Pancreas (tissue), 10 donors: ENCODE data around the gene S1PR1. TPM values are rescaled to one million over a fixed set of nuclear protein-coding genes. Genes with fewer than 3 reads are reported as not detected.
"Not testable (repeated sequence)": the region's sequence is repeated elsewhere in the genome, so short reads cannot be mapped to it uniquely, and the experiment has no call there.

Experiments used
- ATAC-seq, 4 donors: fragments of 200-7000 bp; cut with Tn5 transposase; one replicate each; pipeline versions ENCODE4 v1.8.0 to v1.9.1; 2020; ENCODE audit warnings: mild to moderate bottlenecking in 4 of 4, moderate library complexity in 4 of 4
- DNase-seq, 6 donors: peaks; one replicate each; pipeline ENCODE4 v3.0.0-alpha.2; 2020
- FAIRE-seq: peaks from 2 replicates; lab custom pipeline; 2012; peaks lifted over from hg19 to GRCh38; lab: Jason Lieb, UNC
- H3K27ac ChIP-seq, 4 donors: fragments of 200-600 bp; sonication (generic); 1 replicate in 3 of 4; 2 replicates in 1 of 4; pipeline versions ENCODE4 v1.5.0 to v1.8.0; 2020
- H3K27me3 ChIP-seq, 4 donors: fragments of 200-600 bp; one replicate each; pipeline ENCODE4 v1.8.0; 2021
- H3K36me3 ChIP-seq, 3 donors: fragments of 200-600 bp; sonication (generic) in 1 of 3; one replicate each; pipeline versions ENCODE4 v1.5.0 to v1.8.0; 2020 to 2021
- H3K4me1 ChIP-seq, 3 donors: fragments of 200-600 bp; one replicate each; pipeline ENCODE4 v1.8.0; 2021
- H3K4me3 ChIP-seq, 4 donors: fragments of 200-600 bp; sonication (generic) in 2 of 4; one replicate each; pipeline versions ENCODE4 v1.5.0 to v1.8.0; 2020 to 2021
- H3K9me3 ChIP-seq, 4 donors: fragments of 200-600 bp; one replicate each; pipeline ENCODE4 v1.8.0; 2021
- WGBS, 2 donors: extraction: QIAGEN DNeasy Blood & Tissue Kit; methylation state at CpG; one replicate each; pipeline ENCODE4 v1.1.7; 2013; 5-methylcytosine and 5-hydroxymethylcytosine counted together
- intact Hi-C, 3 donors: fragments of 100-400 bp; cut with DNase I; formaldehyde crosslinking; loops; one replicate each; pipeline versions ENCODE4 v1.11.1 to v1.14.2; 2022
- polyA plus RNA-seq, 2 donors: library from polyadenylated mRNA; stranded (reverse); fragments of 200-250 nt; gene quantifications; one replicate each; pipeline ENCODE4 v1.2.3, GENCODE V29; 2013
- total RNA-seq, 6 donors: library from RNA; stranded (reverse); fragmentation: NEBNext Ultra II Directional in 4 of 6; extraction: Animal tissue kit (Norgen Biotek cat#: 25700) in 4 of 6; gene quantifications; one replicate each; pipeline versions ENCODE4 v1.2.1 to v1.2.4, GENCODE V29; 2021 to 2023
- TF ChIP-seq, protein P1 (sequence below), 4 donors: fragments of 200-600 bp; sonication (generic) in 3 of 4; IDR thresholded peaks; one replicate each; pipeline versions ENCODE4 v1.5.0 to v1.8.0; 2021; ENCODE audit warnings: antibody characterized with exemption in 4 of 4
- donor health status: healthy with polysubstance abuse.
- donor health status: DM: no; HTN: no; CAD: no; lungs with moderate emphysema.
- donor health status: DM: no; HTN: no; CAD: no.
- donor health status: control.
- donor health status: control.
- donor health status: Bipolar disorder and iron deficiency.
- donor health status: DM: yes; HTN: yes; CAD: no.
- donor health status: DM: no; HTN: no; CAD: no.
- donor health status: DM: no; HTN: no; CAD: no.
- donor health status: DM: yes; HTN: yes; CAD: no.

The S1PR1 gene
- total and polyA plus RNA-seq, 8 donors = 2.3 to 10.1 (median 5.7) TPM

DNA sequence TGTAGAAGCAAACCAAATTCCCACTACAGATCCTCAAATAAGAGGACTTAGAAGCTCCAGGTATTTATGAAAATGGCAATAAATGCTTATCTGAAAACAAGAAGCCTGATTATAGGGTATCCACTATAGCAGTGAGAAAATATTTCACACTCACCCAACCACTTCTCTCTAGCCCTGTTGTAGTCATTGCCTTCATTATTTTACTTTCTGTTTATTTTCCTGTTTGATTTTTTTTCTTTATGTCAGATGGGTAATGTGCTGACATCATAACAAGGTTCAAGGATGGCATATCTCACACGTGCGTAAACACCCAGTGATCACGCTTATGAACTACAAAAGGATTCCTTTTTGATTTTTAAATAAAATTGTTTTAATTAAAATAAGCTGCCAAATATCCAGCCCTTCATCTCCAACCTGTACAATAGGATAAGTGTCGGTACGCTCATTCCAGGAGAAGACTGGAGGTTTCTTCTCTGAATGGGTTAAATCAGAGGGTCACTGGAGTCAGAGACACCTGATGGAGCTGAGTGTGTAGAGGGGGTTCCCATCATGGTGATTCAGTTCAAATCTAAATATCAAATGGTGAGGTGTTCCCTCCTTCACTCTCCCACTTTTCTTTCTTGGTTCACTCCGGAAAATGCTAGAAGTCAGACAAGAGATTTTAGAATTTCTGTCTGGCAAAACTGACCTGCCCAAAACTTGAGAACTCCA lies 8.2 kb upstream of the S1PR1 start:
- FAIRE-seq = no peak
- 69 to 77% methylated on average over 6 of the region's 6 CpGs for WGBS, 2 donors

DNA sequence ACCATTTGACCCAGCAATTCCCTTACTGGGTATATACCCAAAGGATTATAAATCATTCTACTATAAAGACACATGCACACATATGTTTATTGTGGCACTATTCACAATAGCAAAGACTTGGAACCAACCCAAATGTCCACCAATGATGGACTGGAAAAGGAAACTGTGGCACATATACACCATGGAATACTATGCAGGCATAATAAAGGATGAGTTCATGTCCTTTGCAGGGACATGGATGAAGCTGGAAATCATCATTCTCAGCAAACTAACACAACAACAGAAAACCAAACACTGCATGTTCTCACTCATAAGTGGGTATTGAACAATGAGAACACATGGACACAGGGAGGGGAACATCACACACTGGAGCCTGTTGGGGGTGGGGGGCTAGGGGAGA lies 4.6 kb upstream of the S1PR1 start:
- intact Hi-C loops = loop anchor here in 1 of 3 donors (10.0 kb wide), 1 partner anchor 307 kb away; no protein-coding TSS in a partner anchor
- DNase-seq, H3K36me3 ChIP-seq, H3K9me3 ChIP-seq, ATAC-seq, FAIRE-seq, H3K4me1 ChIP-seq, H3K4me3 ChIP-seq, H3K27ac ChIP-seq: not testable (repeated sequence)
- H3K27me3 ChIP-seq = peaks cover 0 to 12% (median under 1%) of the 10 kb centered on the region in 4 donors

More for the DNA sequence above, 8.2 kb upstream of the S1PR1 start:
- Histone ChIP-seq H3K27ac (no peak overlapping the region), H3K4me1 (no peaks in the 10 kb centered on the region), H3K27me3 (peaks cover 0 to 6% (median 0%) of the 10 kb centered on the region in 4 donors), H3K4me3 (no peak overlapping the region), H3K9me3 (no peaks in the 10 kb centered on the region), H3K36me3 (no peaks in the 10 kb centered on the region)
- DNase-seq (no peak), ATAC-seq (no peak)
- intact Hi-C loops = no loop called here
- TF ChIP-seq, protein P1, sequence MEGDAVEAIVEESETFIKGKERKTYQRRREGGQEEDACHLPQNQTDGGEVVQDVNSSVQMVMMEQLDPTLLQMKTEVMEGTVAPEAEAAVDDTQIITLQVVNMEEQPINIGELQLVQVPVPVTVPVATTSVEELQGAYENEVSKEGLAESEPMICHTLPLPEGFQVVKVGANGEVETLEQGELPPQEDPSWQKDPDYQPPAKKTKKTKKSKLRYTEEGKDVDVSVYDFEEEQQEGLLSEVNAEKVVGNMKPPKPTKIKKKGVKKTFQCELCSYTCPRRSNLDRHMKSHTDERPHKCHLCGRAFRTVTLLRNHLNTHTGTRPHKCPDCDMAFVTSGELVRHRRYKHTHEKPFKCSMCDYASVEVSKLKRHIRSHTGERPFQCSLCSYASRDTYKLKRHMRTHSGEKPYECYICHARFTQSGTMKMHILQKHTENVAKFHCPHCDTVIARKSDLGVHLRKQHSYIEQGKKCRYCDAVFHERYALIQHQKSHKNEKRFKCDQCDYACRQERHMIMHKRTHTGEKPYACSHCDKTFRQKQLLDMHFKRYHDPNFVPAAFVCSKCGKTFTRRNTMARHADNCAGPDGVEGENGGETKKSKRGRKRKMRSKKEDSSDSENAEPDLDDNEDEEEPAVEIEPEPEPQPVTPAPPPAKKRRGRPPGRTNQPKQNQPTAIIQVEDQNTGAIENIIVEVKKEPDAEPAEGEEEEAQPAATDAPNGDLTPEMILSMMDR (IDR thresholded peaks at IDR 0.05) = no peak

DNA sequence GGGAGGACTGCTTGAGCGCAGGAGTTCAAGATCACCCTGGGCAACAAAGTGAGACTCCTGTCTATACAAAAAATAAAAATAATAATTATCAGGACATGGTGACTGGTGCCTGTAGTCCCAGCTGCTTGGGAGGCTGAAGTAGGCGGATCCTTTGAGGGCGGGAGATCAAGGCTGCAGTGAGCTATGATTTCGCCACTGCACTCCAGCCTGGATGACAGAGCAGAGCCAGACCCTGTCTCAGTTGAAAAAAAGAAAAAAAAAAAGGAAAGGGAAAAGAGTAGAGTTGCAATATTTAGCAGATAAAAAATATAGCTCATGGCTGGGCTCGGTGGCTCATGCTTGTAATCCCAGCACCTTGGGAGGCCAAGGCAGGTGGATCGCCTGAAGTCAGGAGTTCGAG lies 3.3 kb upstream of the S1PR1 start:
- Histone ChIP-seq H3K27ac (no peak overlapping the region), H3K27me3 (peaks cover 0 to 22% (median 0%) of the 10 kb centered on the region in 4 donors), H3K9me3 (no peaks in the 10 kb centered on the region), H3K4me3 (no peak overlapping the region), H3K4me1 (peaks cover 4 to 12% (median 8%) of the 10 kb centered on the region in 3 donors), H3K36me3 (no peaks in the 10 kb centered on the region)
- intact Hi-C loops = loop anchor here in 1 of 3 donors (10.0 kb wide), 1 partner anchor 309 kb away; no protein-coding TSS in a partner anchor
- no peak for DNase-seq
- WGBS, 2 donors = 76 to 83% methylated on average over 7 of the region's 7 CpGs
- TF ChIP-seq, protein P1 (IDR thresholded peaks at IDR 0.05) = no peak
- no peak for FAIRE-seq
- no peak for ATAC-seq

DNA sequence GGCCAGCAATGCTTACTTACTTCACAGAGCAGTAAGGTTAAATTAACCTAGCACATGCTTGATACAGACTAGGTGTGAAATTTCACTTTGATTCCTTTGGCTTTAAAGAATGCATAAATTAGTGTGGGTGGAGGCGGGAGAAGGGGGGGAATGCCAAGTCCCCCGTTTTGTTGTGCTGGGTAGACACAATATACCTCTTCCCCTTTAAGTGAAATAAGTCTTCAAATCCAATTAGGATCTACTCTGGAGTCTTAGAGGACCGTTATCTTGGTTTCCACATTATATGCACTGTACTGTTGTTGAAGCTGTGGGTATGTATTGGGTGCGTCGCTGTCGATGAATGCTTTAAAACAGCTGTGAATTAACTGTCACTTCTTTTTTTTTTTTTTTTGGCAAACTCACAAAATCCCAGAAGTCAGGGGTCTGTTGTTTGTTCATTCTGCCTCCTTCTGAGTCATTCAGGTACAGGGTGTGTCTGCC lies 1.6 kb upstream of the S1PR1 start:
- peaks cover 4 to 14% (median 8%) of the 10 kb centered on the region in 3 donors for H3K4me1 ChIP-seq
- TF ChIP-seq, protein P1 (IDR thresholded peaks at IDR 0.05) = no peak
- peak overlapping the region in 1 of 4 donors; percentile 59 for H3K4me3 ChIP-seq
- FAIRE-seq = no peak
- no peaks in the 10 kb centered on the region for H3K9me3 ChIP-seq
- no peak overlapping the region for H3K27ac ChIP-seq
- no peak for DNase-seq
- no peak for ATAC-seq
- H3K36me3 ChIP-seq = no peaks in the 10 kb centered on the region
- WGBS, 2 donors = 28 to 29% methylated on average over 6 of the region's 6 CpGs
- peaks cover 0 to 26% (median 0%) of the 10 kb centered on the region in 4 donors for H3K27me3 ChIP-seq
- intact Hi-C loops = loop anchor here in 1 of 3 donors (5.0 to 10.0 kb wide), 2 partner anchors 103 to 310 kb away; no protein-coding TSS in a partner anchor

DNA sequence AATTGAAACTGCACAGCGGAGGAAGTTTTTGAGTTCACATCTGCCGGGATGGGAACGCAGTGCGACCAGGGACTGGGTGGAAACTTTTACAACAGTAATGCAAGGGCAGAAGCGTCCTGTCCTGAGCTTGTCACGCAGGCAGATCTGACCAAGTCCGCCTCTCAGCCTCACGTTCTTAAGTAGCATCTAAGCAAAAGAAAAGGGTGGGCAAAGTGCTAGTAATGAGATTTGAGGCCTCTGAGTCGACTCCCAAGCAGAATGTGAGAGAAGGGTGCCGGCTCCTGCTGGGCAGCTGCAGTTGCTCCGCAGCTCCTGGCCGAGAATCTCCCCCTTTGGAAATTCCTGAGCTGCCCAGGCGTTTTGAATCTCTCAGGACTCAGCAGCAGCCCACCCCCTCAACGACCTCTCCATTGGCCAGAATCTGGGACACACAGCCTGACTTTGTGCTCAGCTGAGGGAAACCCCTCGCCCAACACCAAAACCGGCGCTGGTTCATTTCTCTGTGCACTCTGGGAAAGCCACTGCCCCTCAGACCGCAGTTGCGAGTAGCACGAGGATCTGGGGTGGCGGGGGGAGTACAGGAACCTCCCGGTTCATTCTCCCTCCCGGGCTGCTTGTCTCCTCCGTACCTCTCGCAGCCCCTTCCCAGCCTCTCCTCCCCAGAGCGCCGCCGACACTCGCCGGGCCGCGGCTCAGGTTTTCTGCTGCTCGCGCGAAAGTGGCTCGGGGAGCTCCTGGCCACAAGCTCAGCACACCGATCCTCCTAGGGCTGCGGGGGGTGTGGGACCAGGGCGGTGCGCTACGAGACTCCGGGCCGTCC lies 913 bp upstream of the S1PR1 start:
- Histone ChIP-seq H3K36me3 (no peaks in the 10 kb centered on the region), H3K4me3 (peak overlapping the region; percentile 14 to 59 (median 36)), H3K27me3 (peaks cover 0 to 26% (median 0%) of the 10 kb centered on the region in 4 donors), H3K9me3 (no peaks in the 10 kb centered on the region), H3K4me1 (peaks cover 4 to 14% (median 8%) of the 10 kb centered on the region in 3 donors), H3K27ac (peak overlapping the region in 2 of 4 donors; percentile 2 to 10)
- FAIRE-seq = no peak
- peak in 4 of 6 donors; percentile 34 to 75 (median 53) for DNase-seq
- intact Hi-C loops = loop anchor here in 1 of 3 donors (5.0 to 10.0 kb wide), 2 partner anchors 104 to 311 kb away; no protein-coding TSS in a partner anchor
- WGBS, 2 donors = 1 to 2% methylated on average over 42 to 43 of the region's 43 CpGs
- TF ChIP-seq, protein P1 (IDR thresholded peaks at IDR 0.05) = no peak
- peak; percentile 58 to 63 (median 60) for ATAC-seq
